ENCODE results near the gene MYL5. TPM values are rescaled to one million over a fixed set of nuclear protein-coding genes. Genes with fewer than 3 reads are reported as not detected.
A peak's percentile ranks its signal among the peaks of the same experiment; 100 is the strongest.

MYL5 gene
- total and polyA plus RNA-seq, 12 donors, result 5.9 to 77.6 (median 21.5) TPM

DNA sequence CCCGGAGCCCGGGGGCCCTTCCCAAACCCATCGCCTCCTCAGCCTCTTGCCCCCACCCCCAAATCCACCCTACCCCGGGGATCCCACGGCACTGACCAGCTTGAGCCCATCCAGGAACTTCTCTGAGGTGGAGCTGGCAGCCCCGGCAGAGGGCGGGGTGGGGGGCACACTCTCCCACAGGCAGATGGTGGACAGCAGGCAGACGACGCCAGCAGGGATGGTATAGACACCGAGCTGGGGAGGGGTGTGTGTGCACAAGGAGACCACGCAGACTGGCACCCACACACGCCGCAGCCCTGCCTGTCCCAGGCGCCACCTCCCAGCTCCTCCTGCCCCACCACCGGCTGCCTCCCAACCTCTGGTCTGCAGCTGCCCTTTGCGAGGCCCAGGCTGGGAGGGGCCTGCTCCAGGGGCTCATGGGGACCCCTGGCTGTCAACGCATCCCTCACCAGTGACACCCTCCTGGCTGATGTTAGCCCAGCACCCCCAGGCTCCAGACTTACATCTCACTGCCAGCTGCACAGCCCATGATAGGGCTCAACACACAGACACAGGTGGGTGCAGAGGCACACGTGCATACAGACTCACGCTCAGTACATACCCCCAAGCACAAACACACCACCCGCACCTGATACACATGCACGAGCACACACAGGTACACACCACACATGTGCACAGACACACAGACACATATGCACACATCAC is 10.4 kb downstream of the MYL5 start:
- TF ChIP-seq, protein P1, sequence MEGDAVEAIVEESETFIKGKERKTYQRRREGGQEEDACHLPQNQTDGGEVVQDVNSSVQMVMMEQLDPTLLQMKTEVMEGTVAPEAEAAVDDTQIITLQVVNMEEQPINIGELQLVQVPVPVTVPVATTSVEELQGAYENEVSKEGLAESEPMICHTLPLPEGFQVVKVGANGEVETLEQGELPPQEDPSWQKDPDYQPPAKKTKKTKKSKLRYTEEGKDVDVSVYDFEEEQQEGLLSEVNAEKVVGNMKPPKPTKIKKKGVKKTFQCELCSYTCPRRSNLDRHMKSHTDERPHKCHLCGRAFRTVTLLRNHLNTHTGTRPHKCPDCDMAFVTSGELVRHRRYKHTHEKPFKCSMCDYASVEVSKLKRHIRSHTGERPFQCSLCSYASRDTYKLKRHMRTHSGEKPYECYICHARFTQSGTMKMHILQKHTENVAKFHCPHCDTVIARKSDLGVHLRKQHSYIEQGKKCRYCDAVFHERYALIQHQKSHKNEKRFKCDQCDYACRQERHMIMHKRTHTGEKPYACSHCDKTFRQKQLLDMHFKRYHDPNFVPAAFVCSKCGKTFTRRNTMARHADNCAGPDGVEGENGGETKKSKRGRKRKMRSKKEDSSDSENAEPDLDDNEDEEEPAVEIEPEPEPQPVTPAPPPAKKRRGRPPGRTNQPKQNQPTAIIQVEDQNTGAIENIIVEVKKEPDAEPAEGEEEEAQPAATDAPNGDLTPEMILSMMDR (IDR thresholded peaks at IDR 0.05), result no peak
- Histone ChIP-seq H3K4me3 (no peak overlapping the region), H3K27me3 (no peaks in the 10 kb centered on the region), H3K36me3 (replicated peaks in 1 of 2) (no peaks in the 10 kb centered on the region), H3K9me3 (replicated peaks in 1 of 3) (no peaks in the 10 kb centered on the region), H3K27ac (no peak overlapping the region), H3K4me1 (replicated peaks in 1 of 2) (peaks cover 29 to 50% of the 10 kb centered on the region in 2 donors)
- peak in 1 of 7 donors; percentile 27 for DNase-seq
- 86 to 95% (median 88%) methylated on average over 4 to 21 of the region's 21 CpGs for WGBS, 4 donors
- intact Hi-C loops (cut with DNase I), result no loop called here

DNA sequence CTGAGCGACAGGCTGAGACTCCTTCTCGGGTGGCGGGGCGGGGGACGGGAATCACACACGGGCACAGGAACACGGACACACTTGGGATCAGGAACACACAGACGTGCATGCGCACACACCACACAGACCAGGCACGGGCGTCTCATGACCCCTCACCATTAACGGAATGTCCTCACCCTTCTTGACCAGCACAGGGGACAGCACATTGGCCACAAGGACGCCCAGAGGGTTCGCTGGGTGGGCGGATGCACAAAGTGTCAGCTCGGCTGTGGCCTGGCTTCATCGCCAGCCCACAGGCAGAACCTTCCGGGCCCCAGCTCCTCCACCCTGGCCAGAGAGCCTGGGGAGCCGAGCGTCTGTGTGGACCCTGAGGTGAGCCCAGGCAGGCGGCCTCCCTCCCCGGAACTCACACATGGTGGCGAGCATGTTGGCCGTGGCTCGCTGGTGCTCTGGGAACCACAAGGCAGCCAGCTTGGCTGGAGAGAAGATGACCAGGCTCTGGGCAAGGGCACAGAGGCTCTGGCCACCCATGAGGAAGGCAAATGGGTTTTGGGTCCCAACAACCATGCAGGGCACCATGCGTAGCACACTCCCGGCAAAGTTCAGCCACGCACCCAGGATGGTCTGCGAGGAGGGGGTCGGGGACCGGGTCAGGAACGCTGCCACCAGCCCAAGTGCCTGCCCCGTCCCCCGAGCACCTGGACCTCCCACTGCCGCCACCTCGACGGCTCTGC is 11.5 kb downstream of the MYL5 start:
- no peaks in the 10 kb centered on the region for H3K9me3 ChIP-seq (replicated peaks in 1 of 3)
- H3K27me3 ChIP-seq, result no peaks in the 10 kb centered on the region
- H3K27ac ChIP-seq, result no peak overlapping the region
- H3K36me3 ChIP-seq (replicated peaks in 1 of 2), result no peaks in the 10 kb centered on the region
- peak in 1 of 7 donors; percentile 38 for DNase-seq
- intact Hi-C loops (cut with DNase I), result no loop called here
- 88 to 100% (median 96%) methylated on average over 15 to 37 of the region's 37 CpGs for WGBS, 4 donors
- no peak overlapping the region for H3K4me3 ChIP-seq
- TF ChIP-seq POLR2A (IDR thresholded peaks at IDR 0.05), result no peak
- TF ChIP-seq, protein P1 (IDR thresholded peaks at IDR 0.05), result no peak
- H3K4me1 ChIP-seq (replicated peaks in 1 of 2), result peaks cover 24 to 45% of the 10 kb centered on the region in 2 donors

DNA sequence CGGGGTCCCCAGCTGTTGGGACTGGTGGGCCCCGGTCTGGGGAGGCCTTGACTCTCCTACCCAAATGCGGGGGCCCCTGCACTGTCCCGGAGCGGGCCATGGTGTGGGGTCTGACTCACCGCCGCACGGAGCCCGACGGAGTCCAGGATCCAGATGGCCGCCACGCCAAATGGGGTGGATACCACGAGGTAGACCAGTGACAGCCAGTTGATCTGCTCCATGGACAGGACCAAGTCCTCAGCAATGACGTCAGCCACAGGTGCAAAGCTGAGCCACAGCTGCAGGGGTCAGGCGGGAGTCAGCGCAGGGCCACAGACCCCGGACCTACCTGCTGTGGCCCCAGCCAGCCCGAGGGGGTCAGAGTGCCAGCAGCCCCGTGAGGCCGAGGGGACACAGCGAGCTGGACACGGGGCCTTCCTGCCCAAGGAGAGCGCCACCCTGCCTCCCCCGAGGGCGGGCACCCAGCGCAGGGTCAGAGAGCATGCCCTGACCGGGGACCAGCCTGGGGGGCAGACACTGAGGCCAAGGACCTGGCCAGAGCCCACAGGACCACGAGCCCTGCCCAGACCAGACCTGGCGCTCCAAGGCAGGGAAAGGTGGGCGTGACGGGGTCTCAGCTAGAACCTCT is 12.2 kb downstream of the MYL5 start:
- H3K27ac ChIP-seq, result peak overlapping the region; percentile 83 to 99 (median 97)
- no peaks in the 10 kb centered on the region for H3K9me3 ChIP-seq (replicated peaks in 1 of 3)
- intact Hi-C loops (cut with DNase I), result no loop called here
- peak in 3 of 7 donors; percentile 42 to 59 (median 55) for DNase-seq
- H3K27me3 ChIP-seq, result no peaks in the 10 kb centered on the region
- no peak for TF ChIP-seq POLR2A (IDR thresholded peaks at IDR 0.05)
- TF ChIP-seq, protein P1 (IDR thresholded peaks at IDR 0.05), result no peak
- H3K4me1 ChIP-seq (replicated peaks in 1 of 2), result peaks cover 20 to 41% of the 10 kb centered on the region in 2 donors
- no peaks in the 10 kb centered on the region for H3K36me3 ChIP-seq (replicated peaks in 1 of 2)
- WGBS, 4 donors, result 73 to 90% (median 84%) methylated on average over 6 to 31 of the region's 31 CpGs; no CpG with 5 or more reads in 1 of the 4 donors
- H3K4me3 ChIP-seq, result no peak overlapping the region
